HepG2 (cell line): Measurements from ENCODE around the gene INTS12. TPM values are rescaled to one million over a fixed set of nuclear protein-coding genes. Genes with fewer than 3 reads are reported as not detected.

Experiments used
- ATAC-seq: fragments of 200-7000 bp; cut with Tn5 transposase; 3 replicates; pipeline ENCODE4 v1.9.1; 2020; ENCODE audit warnings: mild to moderate bottlenecking, moderate library complexity
- BruUV-seq: library from RNA; stranded (reverse); fragments of 400-500 nt; replicated peaks from 2 replicates; lab custom pipeline; 2021; lab: Mats Ljungman, UMichigan
- CTCF ChIA-PET: fragments of 300-600 bp; formaldehyde crosslinking; extraction: SDS; loops from one replicate; lab custom pipeline; 2021; ENCODE audit warnings: low total read pairs, inconsistent platforms, low intra/inter-chr PET ratio; lab: Yijun Ruan, JAX
- POLR2A ChIA-PET: fragments of 350-600 bp; sonication (Branson Sonifier 250); formaldehyde crosslinking; loops from one replicate; lab custom pipeline; 2020; ENCODE audit warnings: antibody characterized with exemption, inconsistent platforms; lab: Yijun Ruan, JAX
- DNase-seq: peaks from one replicate; pipeline ENCODE4 v3.0.0-alpha.2; 2015; ENCODE audit warnings: low spot score
- FAIRE-seq: peaks from 3 replicates; lab custom pipeline; 2011; peaks lifted over from hg19 to GRCh38; lab: Jason Lieb, UNC
- H2AFZ ChIP-seq: one replicate; pipeline ENCODE4 v1.6.1; 2011; ENCODE audit warnings: low read length, inconsistent platforms
- H3K27ac ChIP-seq: fragments of 300-600 bp; 3 replicates; pipeline ENCODE4 v1.8.0; 2011; ENCODE audit warnings: mixed run types, mild to moderate bottlenecking, mixed read lengths, low read length, inconsistent platforms; ENCODE audit not compliant: insufficient read depth; ENCODE audit errors: extremely low read length
- H3K27me3 ChIP-seq, 2 experiments: fragments of 200-600 bp in 1 of 2; 2 replicates in 1 of 2; 3 replicates in 1 of 2; pipeline versions ENCODE4 v1.6.0 to v1.8.0; 2011; ENCODE audit warnings: low read length in 2 of 2, mild to moderate bottlenecking in 2 of 2, moderate library complexity in 2 of 2, inconsistent platforms in 1 of 2; ENCODE audit not compliant: insufficient read depth in 2 of 2, control insufficient read depth in 1 of 2
- H3K36me3 ChIP-seq, 2 experiments: fragments of 200-600 bp in 1 of 2; replicated peaks in 1 of 2; 2 replicates in 1 of 2; 3 replicates in 1 of 2; pipeline versions ENCODE4 v1.5.1 to v1.8.0; 2011; ENCODE audit warnings: low read length in 2 of 2, inconsistent platforms in 1 of 2; ENCODE audit not compliant: insufficient read depth in 2 of 2, control insufficient read depth in 1 of 2
- H3K4me1 ChIP-seq: 2 replicates; pipeline ENCODE4 v1.5.1; 2012; ENCODE audit warnings: low read length, inconsistent platforms; ENCODE audit not compliant: insufficient read depth
- H3K4me2 ChIP-seq: 2 replicates; pipeline ENCODE4 v1.6.0; 2011; ENCODE audit warnings: low read depth, low read length, inconsistent platforms
- H3K4me3 ChIP-seq, 3 experiments: fragments of 200-600 bp in 1 of 3; sonication (generic), shearing (Covaris generic) in 1 of 3; replicated peaks in 1 of 3; 2 replicates each; pipeline ENCODE4 v1.5.1; 2011 to 2016; ENCODE audit warnings: low read length in 3 of 3, inconsistent platforms in 2 of 3, low read depth in 2 of 3, mild to moderate bottlenecking in 2 of 3, control low read depth in 1 of 3, mixed read lengths in 1 of 3; ENCODE audit not compliant: insufficient read depth in 1 of 3
- H3K79me2 ChIP-seq: one replicate; pipeline ENCODE4 v1.6.1; 2011; ENCODE audit warnings: low read length, inconsistent platforms; ENCODE audit not compliant: insufficient read depth
- H3K9ac ChIP-seq: 2 replicates; pipeline ENCODE4 v1.6.0; 2011; ENCODE audit warnings: mild to moderate bottlenecking, low read depth, low read length, inconsistent platforms; ENCODE audit not compliant: insufficient read depth
- H3K9me3 ChIP-seq: 2 replicates; pipeline ENCODE4 v1.5.1; 2012; ENCODE audit warnings: mild to moderate bottlenecking, low read length
- H4K20me1 ChIP-seq: 2 replicates; pipeline ENCODE4 v1.6.0; 2011; ENCODE audit warnings: inconsistent platforms, mild to moderate bottlenecking, low read length, moderate library complexity; ENCODE audit not compliant: insufficient read depth
- EEA1 ChIP-seq: sonication (generic); formaldehyde crosslinking; IDR thresholded peaks from 2 replicates; pipeline ENCODE4 v1.5.1; 2020; ENCODE audit warnings: mild to moderate bottlenecking, missing genetic modification reagents, borderline replicate concordance
- ELF4 ChIP-seq: sonication (generic); formaldehyde crosslinking; IDR thresholded peaks from 2 replicates; pipeline ENCODE4 v1.5.0; 2020; ENCODE audit warnings: missing genetic modification reagents, mild to moderate bottlenecking, moderate library complexity, borderline replicate concordance
- ZNF30 ChIP-seq: sonication (generic); formaldehyde crosslinking; IDR thresholded peaks from 2 replicates; pipeline ENCODE4 v1.5.0; 2020; ENCODE audit warnings: mild to moderate bottlenecking, missing genetic modification reagents
- ZNF543 ChIP-seq: sonication (generic); formaldehyde crosslinking; IDR thresholded peaks from 2 replicates; pipeline ENCODE4 v1.4.0; 2020; ENCODE audit warnings: mild to moderate bottlenecking, missing genetic modification reagents
- ZNF674 ChIP-seq: sonication (generic); formaldehyde crosslinking; IDR thresholded peaks from 2 replicates; pipeline ENCODE4 v1.5.0; 2020; ENCODE audit warnings: low read depth, mild to moderate bottlenecking, missing genetic modification reagents
- WGBS: methylation state at CpG from one replicate; pipeline ENCODE4 v1.1.6; 2017; ENCODE audit warnings: low lambda C conversion rate; 5-methylcytosine and 5-hydroxymethylcytosine counted together
- in situ Hi-C: cut with HindIII; loops from 2 replicates; pipeline ENCODE4 v1.10.0; 2017; ENCODE audit warnings: low pct_unique_long_range_greater_than_20kb; ENCODE audit not compliant: extremely low pct_ligation_motif_present
- intact Hi-C: fragments of 100-400 bp; cut with micrococcal nuclease; formaldehyde crosslinking; loops from one replicate; pipeline ENCODE4 v1.10.0; 2022; ENCODE audit not compliant: unreplicated experiment
- polyA plus RNA-seq, 8 experiments: library from polyadenylated mRNA; depleted of rRNA in 3 of 8; stranded (reverse) in 7 of 8; unstranded in 1 of 8; fragments of >200 nt; fragmentation: Illumina TruSeq in 4 of 8; extraction: Trizol in 4 of 8; gene quantifications; 2 replicates each; pipeline versions ENCODE4 v1.2.1 to v1.2.3, GENCODE V29; 2011 to 2016; ENCODE audit warnings: low read depth in 4 of 8, missing spikeins in 1 of 8, mixed read lengths in 1 of 8; ENCODE audit not compliant: insufficient read depth in 1 of 8
- total RNA-seq, 5 experiments: library from RNA; depleted of rRNA; stranded (reverse); fragments of >200 nt; fragmentation: Illumina TruSeq; extraction: Trizol; gene quantifications; 2 replicates each; pipeline ENCODE4 v1.2.3, GENCODE V29; 2016; ENCODE audit warnings: low read depth in 1 of 5
- TF ChIP-seq, protein P1 (sequence below): sonication (generic); formaldehyde crosslinking; IDR thresholded peaks from 2 replicates; pipeline ENCODE4 v1.4.0; 2020; ENCODE audit warnings: mild to moderate bottlenecking, missing genetic modification reagents
- TF ChIP-seq, protein P2 (sequence below): sonication (generic); formaldehyde crosslinking; IDR thresholded peaks from 2 replicates; pipeline ENCODE4 v1.4.0; 2020; ENCODE audit warnings: mild to moderate bottlenecking, missing genetic modification reagents, borderline replicate concordance

INTS12 gene
- total and polyA plus RNA-seq, 2 of the 13 experiments (the other 11 are each of a cell fraction or from before 2014, with no cell fraction given), result 20.2 to 21.1 TPM

DNA sequence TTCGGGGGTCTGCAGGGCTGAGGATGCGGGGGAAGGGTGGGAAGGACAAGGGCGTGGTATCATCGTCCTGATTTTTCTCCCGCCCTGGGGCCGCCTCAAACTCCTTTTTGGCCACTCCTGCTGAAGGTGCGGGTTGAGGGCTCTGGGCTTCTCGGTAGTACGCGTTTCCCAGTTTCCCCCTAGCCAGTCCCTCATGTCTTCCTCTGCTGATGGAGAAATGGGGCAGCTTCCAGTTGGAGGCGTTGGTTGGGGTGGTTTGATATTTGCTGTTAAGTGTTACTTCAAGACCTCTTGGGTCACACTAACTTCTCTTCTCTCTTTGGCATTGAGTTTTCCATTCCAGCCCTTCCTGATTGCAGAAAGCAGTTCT lies 577 bp upstream of the INTS12 start:
- Histone ChIP-seq H3K27ac (peak overlapping the region; percentile 90), H3K9me3 (no peaks in the 10 kb centered on the region), H3K4me1 (peaks cover 40% of the 10 kb centered on the region), H3K27me3 (no peaks in the 10 kb centered on the region; a peak in 1 of 5 replicates), H3K79me2 (peaks cover 62% of the 10 kb centered on the region), H3K36me3 (no peaks in the 10 kb centered on the region), H4K20me1 (no peaks in the 10 kb centered on the region; the same call in 1 of the 2 replicates), H2AFZ (peak overlapping the region; percentile 50), H3K9ac (peak overlapping the region; percentile 94), H3K4me2 (peak overlapping the region; percentile 65), H3K4me3 (peak overlapping the region; percentile 80 to 98 (median 82))
- CTCF ChIA-PET, result no interaction called here
- WGBS, result 2% methylated on average over 6 of the region's 11 CpGs
- FAIRE-seq (no peak), DNase-seq (peak; percentile 10), ATAC-seq (peak; percentile 72)
- intact Hi-C loops (loop anchor here (10.0 kb wide), 3 partner anchors 186 to 606 kb away; partner anchors contain the start of genes AIMP1, NPNT and TBCK), in situ Hi-C loops (no loop called here)
- TF ChIP-seq ZNF674 (0 out of 2 replicates have a peak, but pooled peaks have one; percentile 14), ELF4 (no peak), EEA1 (0 out of 2 replicates have a peak, but pooled peaks have one; percentile 5), ZNF30 (CRISPR knock-in tag) (0 out of 2 replicates have a peak, but pooled peaks have one; percentile 1), ZNF543 (CRISPR knock-in tag) (0 out of 2 replicates have a peak, but pooled peaks have one; percentile 4)
- TF ChIP-seq, protein P1, sequence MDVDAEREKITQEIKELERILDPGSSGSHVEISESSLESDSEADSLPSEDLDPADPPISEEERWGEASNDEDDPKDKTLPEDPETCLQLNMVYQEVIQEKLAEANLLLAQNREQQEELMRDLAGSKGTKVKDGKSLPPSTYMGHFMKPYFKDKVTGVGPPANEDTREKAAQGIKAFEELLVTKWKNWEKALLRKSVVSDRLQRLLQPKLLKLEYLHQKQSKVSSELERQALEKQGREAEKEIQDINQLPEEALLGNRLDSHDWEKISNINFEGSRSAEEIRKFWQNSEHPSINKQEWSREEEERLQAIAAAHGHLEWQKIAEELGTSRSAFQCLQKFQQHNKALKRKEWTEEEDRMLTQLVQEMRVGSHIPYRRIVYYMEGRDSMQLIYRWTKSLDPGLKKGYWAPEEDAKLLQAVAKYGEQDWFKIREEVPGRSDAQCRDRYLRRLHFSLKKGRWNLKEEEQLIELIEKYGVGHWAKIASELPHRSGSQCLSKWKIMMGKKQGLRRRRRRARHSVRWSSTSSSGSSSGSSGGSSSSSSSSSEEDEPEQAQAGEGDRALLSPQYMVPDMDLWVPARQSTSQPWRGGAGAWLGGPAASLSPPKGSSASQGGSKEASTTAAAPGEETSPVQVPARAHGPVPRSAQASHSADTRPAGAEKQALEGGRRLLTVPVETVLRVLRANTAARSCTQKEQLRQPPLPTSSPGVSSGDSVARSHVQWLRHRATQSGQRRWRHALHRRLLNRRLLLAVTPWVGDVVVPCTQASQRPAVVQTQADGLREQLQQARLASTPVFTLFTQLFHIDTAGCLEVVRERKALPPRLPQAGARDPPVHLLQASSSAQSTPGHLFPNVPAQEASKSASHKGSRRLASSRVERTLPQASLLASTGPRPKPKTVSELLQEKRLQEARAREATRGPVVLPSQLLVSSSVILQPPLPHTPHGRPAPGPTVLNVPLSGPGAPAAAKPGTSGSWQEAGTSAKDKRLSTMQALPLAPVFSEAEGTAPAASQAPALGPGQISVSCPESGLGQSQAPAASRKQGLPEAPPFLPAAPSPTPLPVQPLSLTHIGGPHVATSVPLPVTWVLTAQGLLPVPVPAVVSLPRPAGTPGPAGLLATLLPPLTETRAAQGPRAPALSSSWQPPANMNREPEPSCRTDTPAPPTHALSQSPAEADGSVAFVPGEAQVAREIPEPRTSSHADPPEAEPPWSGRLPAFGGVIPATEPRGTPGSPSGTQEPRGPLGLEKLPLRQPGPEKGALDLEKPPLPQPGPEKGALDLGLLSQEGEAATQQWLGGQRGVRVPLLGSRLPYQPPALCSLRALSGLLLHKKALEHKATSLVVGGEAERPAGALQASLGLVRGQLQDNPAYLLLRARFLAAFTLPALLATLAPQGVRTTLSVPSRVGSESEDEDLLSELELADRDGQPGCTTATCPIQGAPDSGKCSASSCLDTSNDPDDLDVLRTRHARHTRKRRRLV, result 0 out of 2 replicates have a peak, but pooled peaks have one; percentile 6
- TF ChIP-seq, protein P2, sequence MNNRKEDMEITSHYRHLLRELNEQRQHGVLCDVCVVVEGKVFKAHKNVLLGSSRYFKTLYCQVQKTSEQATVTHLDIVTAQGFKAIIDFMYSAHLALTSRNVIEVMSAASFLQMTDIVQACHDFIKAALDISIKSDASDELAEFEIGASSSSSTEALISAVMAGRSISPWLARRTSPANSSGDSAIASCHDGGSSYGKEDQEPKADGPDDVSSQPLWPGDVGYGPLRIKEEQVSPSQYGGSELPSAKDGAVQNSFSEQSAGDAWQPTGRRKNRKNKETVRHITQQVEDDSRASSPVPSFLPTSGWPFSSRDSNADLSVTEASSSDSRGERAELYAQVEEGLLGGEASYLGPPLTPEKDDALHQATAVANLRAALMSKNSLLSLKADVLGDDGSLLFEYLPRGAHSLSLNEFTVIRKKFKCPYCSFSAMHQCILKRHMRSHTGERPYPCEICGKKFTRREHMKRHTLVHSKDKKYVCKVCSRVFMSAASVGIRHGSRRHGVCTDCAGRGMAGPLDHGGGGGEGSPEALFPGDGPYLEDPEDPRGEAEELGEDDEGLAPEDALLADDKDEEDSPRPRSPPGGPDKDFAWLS (CRISPR knock-in tag), result no peak
- TSS peak; percentile 66 for BruUV-seq
- POLR2A ChIA-PET, result no interaction called here
